ENCODE data around the gene CEP43. TPM values are rescaled to one million over a fixed set of nuclear protein-coding genes. Genes with fewer than 3 reads are reported as not detected.

Gene CEP43
- polyA plus RNA-seq, 1 donor from 2014 or later, result 78.2 TPM

DNA sequence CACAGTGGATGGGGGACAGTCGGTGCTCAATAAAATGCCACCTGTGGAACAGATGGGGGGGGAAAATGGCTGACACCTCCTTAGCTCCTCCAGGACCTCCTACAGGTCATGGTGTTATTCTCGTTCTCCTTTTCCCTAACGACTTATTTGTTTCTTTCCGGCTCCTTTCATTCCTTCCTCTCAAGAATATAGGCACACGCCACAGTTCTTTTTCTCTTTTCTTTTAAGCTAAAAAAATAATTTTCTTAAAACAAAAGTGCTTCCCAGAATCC lies 41.5 kb upstream of the CEP43 start:
- TF ChIP-seq, protein P1, sequence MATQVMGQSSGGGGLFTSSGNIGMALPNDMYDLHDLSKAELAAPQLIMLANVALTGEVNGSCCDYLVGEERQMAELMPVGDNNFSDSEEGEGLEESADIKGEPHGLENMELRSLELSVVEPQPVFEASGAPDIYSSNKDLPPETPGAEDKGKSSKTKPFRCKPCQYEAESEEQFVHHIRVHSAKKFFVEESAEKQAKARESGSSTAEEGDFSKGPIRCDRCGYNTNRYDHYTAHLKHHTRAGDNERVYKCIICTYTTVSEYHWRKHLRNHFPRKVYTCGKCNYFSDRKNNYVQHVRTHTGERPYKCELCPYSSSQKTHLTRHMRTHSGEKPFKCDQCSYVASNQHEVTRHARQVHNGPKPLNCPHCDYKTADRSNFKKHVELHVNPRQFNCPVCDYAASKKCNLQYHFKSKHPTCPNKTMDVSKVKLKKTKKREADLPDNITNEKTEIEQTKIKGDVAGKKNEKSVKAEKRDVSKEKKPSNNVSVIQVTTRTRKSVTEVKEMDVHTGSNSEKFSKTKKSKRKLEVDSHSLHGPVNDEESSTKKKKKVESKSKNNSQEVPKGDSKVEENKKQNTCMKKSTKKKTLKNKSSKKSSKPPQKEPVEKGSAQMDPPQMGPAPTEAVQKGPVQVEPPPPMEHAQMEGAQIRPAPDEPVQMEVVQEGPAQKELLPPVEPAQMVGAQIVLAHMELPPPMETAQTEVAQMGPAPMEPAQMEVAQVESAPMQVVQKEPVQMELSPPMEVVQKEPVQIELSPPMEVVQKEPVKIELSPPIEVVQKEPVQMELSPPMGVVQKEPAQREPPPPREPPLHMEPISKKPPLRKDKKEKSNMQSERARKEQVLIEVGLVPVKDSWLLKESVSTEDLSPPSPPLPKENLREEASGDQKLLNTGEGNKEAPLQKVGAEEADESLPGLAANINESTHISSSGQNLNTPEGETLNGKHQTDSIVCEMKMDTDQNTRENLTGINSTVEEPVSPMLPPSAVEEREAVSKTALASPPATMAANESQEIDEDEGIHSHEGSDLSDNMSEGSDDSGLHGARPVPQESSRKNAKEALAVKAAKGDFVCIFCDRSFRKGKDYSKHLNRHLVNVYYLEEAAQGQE (IDR thresholded peaks at IDR 0.05; ENCODE audit: borderline replicate concordance), result no peak
- TF ChIP-seq EP300 (conservative IDR thresholded peaks at IDR 0.05; ENCODE audit: poor library complexity, severe bottlenecking) (no peak), MXI1 (conservative IDR thresholded peaks at IDR 0.05; ENCODE audit: poor library complexity, severe bottlenecking) (no peak), EZH2 (IDR thresholded peaks at IDR 0.05; ENCODE audit: borderline replicate concordance, insufficient read depth, low read length, poor library complexity, severe bottlenecking) (no peak), POLR2AphosphoS5 (IDR thresholded peaks at IDR 0.05) (no peak), SMC3 (conservative IDR thresholded peaks at IDR 0.05; ENCODE audit: poor library complexity) (no peak), TAF1 (IDR thresholded peaks at IDR 0.05; ENCODE audit: low read depth) (no peak)
- TF ChIP-seq, protein P2, sequence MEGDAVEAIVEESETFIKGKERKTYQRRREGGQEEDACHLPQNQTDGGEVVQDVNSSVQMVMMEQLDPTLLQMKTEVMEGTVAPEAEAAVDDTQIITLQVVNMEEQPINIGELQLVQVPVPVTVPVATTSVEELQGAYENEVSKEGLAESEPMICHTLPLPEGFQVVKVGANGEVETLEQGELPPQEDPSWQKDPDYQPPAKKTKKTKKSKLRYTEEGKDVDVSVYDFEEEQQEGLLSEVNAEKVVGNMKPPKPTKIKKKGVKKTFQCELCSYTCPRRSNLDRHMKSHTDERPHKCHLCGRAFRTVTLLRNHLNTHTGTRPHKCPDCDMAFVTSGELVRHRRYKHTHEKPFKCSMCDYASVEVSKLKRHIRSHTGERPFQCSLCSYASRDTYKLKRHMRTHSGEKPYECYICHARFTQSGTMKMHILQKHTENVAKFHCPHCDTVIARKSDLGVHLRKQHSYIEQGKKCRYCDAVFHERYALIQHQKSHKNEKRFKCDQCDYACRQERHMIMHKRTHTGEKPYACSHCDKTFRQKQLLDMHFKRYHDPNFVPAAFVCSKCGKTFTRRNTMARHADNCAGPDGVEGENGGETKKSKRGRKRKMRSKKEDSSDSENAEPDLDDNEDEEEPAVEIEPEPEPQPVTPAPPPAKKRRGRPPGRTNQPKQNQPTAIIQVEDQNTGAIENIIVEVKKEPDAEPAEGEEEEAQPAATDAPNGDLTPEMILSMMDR (IDR thresholded peaks at IDR 0.05; ENCODE audit: poor library complexity, severe bottlenecking), result no peak
- Histone ChIP-seq H3K36me3 (ENCODE audit: insufficient read depth, low read length) (no peaks in the 10 kb centered on the region), H2AFZ (ENCODE audit: low read depth, low read length) (no peak overlapping the region), H3K9ac (ENCODE audit: low read length) (no peak overlapping the region), H3K4me2 (ENCODE audit: low read length) (no peak overlapping the region), H3K79me2 (replicated peaks; ENCODE audit: insufficient read depth, low read length) (no peaks in the 10 kb centered on the region), H3K4me3 (ENCODE audit: low read length) (no peak overlapping the region), H3K9me2 (ENCODE audit: insufficient read depth, low read length) (no peaks in the 10 kb centered on the region), H3F3A (ENCODE audit: insufficient read depth, low read length, poor library complexity, severe bottlenecking) (no peaks in the 10 kb centered on the region), H3K27me3 (ENCODE audit: insufficient read depth, low read depth, low read length) (no peaks in the 10 kb centered on the region), H3K9me3 (ENCODE audit: low read length) (no peaks in the 10 kb centered on the region), H3K27ac (ENCODE audit: low read length) (no peak overlapping the region), H4K20me1 (ENCODE audit: insufficient read depth) (no peaks in the 10 kb centered on the region)

DNA sequence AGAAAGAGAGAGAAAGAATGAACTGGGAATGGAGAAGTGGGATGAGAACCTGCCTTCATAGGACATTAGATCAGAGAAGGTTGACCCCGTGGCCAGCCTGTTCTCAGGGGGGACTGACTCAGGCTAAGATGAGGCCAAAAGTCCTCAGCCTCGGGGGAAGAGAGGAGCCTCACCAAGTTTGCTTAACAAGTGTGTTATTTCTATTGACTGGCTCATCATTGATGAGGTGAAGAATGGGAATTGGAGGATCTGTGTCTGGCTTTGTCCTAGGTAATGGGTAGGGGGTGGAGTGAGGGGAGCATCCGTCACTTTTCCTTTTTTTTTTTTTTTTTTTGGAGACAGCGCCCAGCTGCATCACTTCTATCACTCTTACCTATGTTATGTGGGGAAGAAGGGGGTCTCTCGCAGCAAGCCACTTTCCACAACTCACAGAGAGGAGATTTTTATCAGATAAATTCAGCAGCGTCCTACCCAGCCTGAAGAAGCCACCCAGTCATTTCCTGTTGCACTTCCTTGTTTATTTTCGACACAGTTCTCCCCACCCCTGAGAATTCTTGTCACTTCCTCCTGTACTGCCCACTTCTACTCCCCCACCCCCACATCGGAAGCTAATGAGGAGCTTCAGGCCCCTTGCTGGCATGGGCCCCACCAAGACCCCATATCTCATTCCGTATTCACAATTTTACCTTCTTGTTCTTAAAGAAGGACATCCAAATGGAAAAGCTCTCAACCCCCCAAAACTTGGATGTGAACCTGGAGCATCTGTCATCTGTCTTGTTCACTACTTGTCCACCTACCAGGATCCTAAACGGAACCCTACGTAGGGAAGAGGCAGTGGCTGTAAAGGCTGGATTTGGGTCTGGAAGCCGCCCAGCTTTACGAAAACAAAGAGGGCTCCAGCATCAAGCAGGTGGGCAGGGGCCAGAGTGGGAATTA lies 40.0 kb upstream of the CEP43 start:
- no peak for TF ChIP-seq EP300 (conservative IDR thresholded peaks at IDR 0.05; ENCODE audit: poor library complexity, severe bottlenecking)
- TF ChIP-seq, protein P1 (IDR thresholded peaks at IDR 0.05; ENCODE audit: borderline replicate concordance), result no peak
- TF ChIP-seq EZH2 (IDR thresholded peaks at IDR 0.05; ENCODE audit: borderline replicate concordance, insufficient read depth, low read length, poor library complexity, severe bottlenecking), result no peak
- TF ChIP-seq POLR2AphosphoS5 (IDR thresholded peaks at IDR 0.05), result no peak
- no peak for TF ChIP-seq RAD21 (conservative IDR thresholded peaks at IDR 0.05)
- TF ChIP-seq TAF1 (IDR thresholded peaks at IDR 0.05; ENCODE audit: low read depth), result no peak
- no peak for TF ChIP-seq SMC3 (conservative IDR thresholded peaks at IDR 0.05; ENCODE audit: poor library complexity)
- TF ChIP-seq, protein P2 (IDR thresholded peaks at IDR 0.05; ENCODE audit: poor library complexity, severe bottlenecking), result no peak
- no peak for TF ChIP-seq MXI1 (conservative IDR thresholded peaks at IDR 0.05; ENCODE audit: poor library complexity, severe bottlenecking)
- no peaks in the 10 kb centered on the region for H3K79me2 ChIP-seq (replicated peaks; ENCODE audit: insufficient read depth, low read length)
- H3K27ac ChIP-seq (ENCODE audit: low read length), result no peak overlapping the region

More for the DNA sequence above, 40.0 kb upstream of the CEP43 start:
- H3K9me3 ChIP-seq (ENCODE audit: low read length), result no peaks in the 10 kb centered on the region
- H3K27me3 ChIP-seq (ENCODE audit: insufficient read depth, low read depth, low read length), result no peaks in the 10 kb centered on the region
- H3F3A ChIP-seq (ENCODE audit: insufficient read depth, low read length, poor library complexity, severe bottlenecking), result no peaks in the 10 kb centered on the region
- H3K9me2 ChIP-seq (ENCODE audit: insufficient read depth, low read length), result no peaks in the 10 kb centered on the region
- no peaks in the 10 kb centered on the region for H4K20me1 ChIP-seq (ENCODE audit: insufficient read depth)
- no peak overlapping the region for H3K9ac ChIP-seq (ENCODE audit: low read length)
- no peak overlapping the region for H3K4me3 ChIP-seq (ENCODE audit: low read length)
- no peaks in the 10 kb centered on the region for H3K36me3 ChIP-seq (ENCODE audit: insufficient read depth, low read length)
- H3K4me2 ChIP-seq (ENCODE audit: low read length), result no peak overlapping the region
- H2AFZ ChIP-seq (ENCODE audit: low read depth, low read length), result no peak overlapping the region

Data from neural cell (in vitro differentiated cells).